GM23338 (cell line): Measurements from ENCODE around the gene TRIM56. TPM values are rescaled to one million over a fixed set of nuclear protein-coding genes. Genes with fewer than 3 reads are reported as not detected.

ENCODE experiments used
- ATAC-seq: fragments of 200-7000 bp; cut with Tn5 transposase; 3 replicates; pipeline ENCODE4 v1.9.1; 2020
- DNase-seq: peaks from one replicate; pipeline ENCODE4 v3.0.0-alpha.2; 2015; ENCODE audit warnings: low spot score
- H2AFZ ChIP-seq: fragments of 200-600 bp; sonication (generic); 2 replicates; pipeline ENCODE4 v1.8.0; 2016; ENCODE audit warnings: antibody characterized with exemption, mild to moderate bottlenecking, moderate library complexity
- H3F3A ChIP-seq: fragments of 200-600 bp; sonication (generic); replicated peaks from 2 replicates; pipeline ENCODE4 v1.8.0; 2017; ENCODE audit warnings: antibody characterized with exemption, mixed run types, low read depth
- H3K27ac ChIP-seq: fragments of 200-600 bp; sonication (generic); 2 replicates; pipeline ENCODE4 v1.6.1; 2016; ENCODE audit warnings: low read depth
- H3K27me3 ChIP-seq: fragments of 200-600 bp; sonication (generic); 2 replicates; pipeline ENCODE4 v1.8.0; 2016; ENCODE audit warnings: mild to moderate bottlenecking, mixed run types, moderate library complexity; ENCODE audit not compliant: insufficient read depth
- H3K36me3 ChIP-seq: fragments of 200-600 bp; sonication (generic); 2 replicates; pipeline ENCODE4 v1.8.0; 2016; ENCODE audit warnings: mild to moderate bottlenecking; ENCODE audit not compliant: insufficient read depth
- H3K4me1 ChIP-seq: fragments of 200-600 bp; sonication (generic); 2 replicates; pipeline ENCODE4 v1.8.0; 2016; ENCODE audit warnings: mild to moderate bottlenecking, moderate library complexity; ENCODE audit not compliant: insufficient read depth
- H3K4me2 ChIP-seq: fragments of 200-600 bp; sonication (generic); 2 replicates; pipeline ENCODE4 v1.7.1; 2017; ENCODE audit warnings: mixed run types
- H3K4me3 ChIP-seq: fragments of 200-600 bp; sonication (generic); 2 replicates; pipeline ENCODE4 v1.6.1; 2016; ENCODE audit warnings: mixed run types
- H3K79me2 ChIP-seq: fragments of 200-600 bp; sonication (generic); replicated peaks from 2 replicates; pipeline ENCODE4 v1.8.0; 2017; ENCODE audit warnings: mild to moderate bottlenecking; ENCODE audit not compliant: insufficient read depth
- H3K9me2 ChIP-seq: fragments of 200-600 bp; sonication (generic); 2 replicates; pipeline ENCODE4 v1.8.0; 2017; ENCODE audit not compliant: insufficient read depth
- H4K20me1 ChIP-seq: fragments of 200-600 bp; sonication (generic); replicated peaks from 2 replicates; pipeline ENCODE4 v1.8.0; 2017; ENCODE audit warnings: mild to moderate bottlenecking; ENCODE audit not compliant: insufficient read depth
- H3K27ac Mint-ChIP-seq: 2 replicates; pipeline ENCODE4 v1.8.0; 2020; ENCODE audit warnings: inconsistent platforms, mild to moderate bottlenecking, moderate library complexity, mixed read lengths
- H3K27me3 Mint-ChIP-seq: 3 replicates; pipeline ENCODE4 v1.8.0; 2022; ENCODE audit warnings: low read depth, mild to moderate bottlenecking, moderate library complexity, mixed read lengths, inconsistent platforms; ENCODE audit not compliant: insufficient read depth, poor library complexity
- H3K36me3 Mint-ChIP-seq: 3 replicates; pipeline ENCODE4 v1.8.0; 2021; ENCODE audit warnings: low read depth, mild to moderate bottlenecking, inconsistent platforms, moderate library complexity, mixed read lengths
- H3K4me1 Mint-ChIP-seq: 3 replicates; pipeline ENCODE4 v1.8.0; 2020; ENCODE audit warnings: mild to moderate bottlenecking, inconsistent platforms, mixed read lengths
- H3K4me3 Mint-ChIP-seq: 3 replicates; pipeline ENCODE4 v1.8.0; 2021; ENCODE audit warnings: moderate library complexity, mild to moderate bottlenecking, inconsistent platforms, mixed read lengths
- H3K9me3 Mint-ChIP-seq: 3 replicates; pipeline ENCODE4 v1.8.0; 2020; ENCODE audit warnings: moderate library complexity, mild to moderate bottlenecking, inconsistent platforms, mixed read lengths
- CREB1 ChIP-seq: fragments of 250-450 bp; sonication (Bioruptor Pico); IDR thresholded peaks from 2 replicates; pipeline ENCODE4 v1.5.0; 2020; ENCODE audit warnings: low read depth, mild to moderate bottlenecking, moderate library complexity
- EZH2 ChIP-seq: fragments of 200-600 bp; sonication (generic); IDR thresholded peaks from one replicate; pipeline ENCODE4 v1.8.0; 2017; ENCODE audit warnings: antibody characterized with exemption, mild to moderate bottlenecking, low read depth; ENCODE audit not compliant: unreplicated experiment
- EZH2phosphoT487 ChIP-seq: fragments of 200-600 bp; sonication (generic); IDR thresholded peaks from one replicate; pipeline ENCODE4 v1.8.1; 2018; ENCODE audit warnings: antibody characterized with exemption; ENCODE audit not compliant: unreplicated experiment
- JUNB ChIP-seq: IDR thresholded peaks from one replicate; pipeline ENCODE4 v1.6.1; 2016; ENCODE audit warnings: antibody characterized with exemption; ENCODE audit not compliant: unreplicated experiment
- POLR2AphosphoS5 ChIP-seq: IDR thresholded peaks from 2 replicates; pipeline ENCODE4 v1.6.1; 2016; ENCODE audit warnings: antibody characterized with exemption, low read depth
- STAT1 ChIP-seq: IDR thresholded peaks from one replicate; pipeline ENCODE4 v1.6.1; 2016; ENCODE audit warnings: antibody characterized with exemption; ENCODE audit not compliant: unreplicated experiment
- ZNF114 ChIP-seq: fragments of 250-450 bp; sonication (Bioruptor Pico); IDR thresholded peaks from 2 replicates; pipeline ENCODE4 v1.5.0; 2020; ENCODE audit warnings: mild to moderate bottlenecking, moderate library complexity
- ZNF331 ChIP-seq: fragments of 250-450 bp; sonication (Bioruptor Pico); IDR thresholded peaks from 2 replicates; pipeline ENCODE4 v1.5.0; 2020; ENCODE audit warnings: low read depth, mild to moderate bottlenecking, moderate library complexity
- polyA plus RNA-seq: library from polyadenylated mRNA; unstranded; fragments of >200 nt; fragmentation: Nextera tagmentation; extraction: Ambion mirVana; gene quantifications from 2 replicates; pipeline ENCODE4 v1.2.1, GENCODE V29; 2016
- total RNA-seq: library from RNA; depleted of rRNA; stranded (reverse); fragments of >200 nt; shearing (Covaris generic); gene quantifications from 2 replicates; pipeline ENCODE4 v1.2.3, GENCODE V29; 2014
- TF ChIP-seq, protein P1 (sequence below): IDR thresholded peaks from 2 replicates; pipeline ENCODE4 v1.6.1; 2016; ENCODE audit warnings: antibody characterized with exemption
- TF ChIP-seq, protein P2 (sequence below): IDR thresholded peaks from one replicate; pipeline ENCODE4 v1.6.1; 2018; ENCODE audit warnings: antibody characterized with exemption; ENCODE audit not compliant: unreplicated experiment
- TF ChIP-seq, protein P3 (sequence below): fragments of 250-450 bp; sonication (Bioruptor Pico); IDR thresholded peaks from 2 replicates; pipeline ENCODE4 v1.5.0; 2020; ENCODE audit warnings: mild to moderate bottlenecking, moderate library complexity
- TF ChIP-seq, protein P4 (sequence below), 2 experiments: fragments of 200-600 bp in 1 of 2; sonication (generic) in 1 of 2; conservative IDR thresholded peaks; 2 replicates each; pipeline versions ENCODE4 v1.5.1 to v1.6.1; 2016 to 2017; ENCODE audit warnings: antibody characterized with exemption in 2 of 2, low read depth in 2 of 2, mild to moderate bottlenecking in 2 of 2, moderate library complexity in 1 of 2

TRIM56 gene
- total and polyA plus RNA-seq, 2 experiments from 2014 or later, result 10.0 to 15.7 TPM

DNA sequence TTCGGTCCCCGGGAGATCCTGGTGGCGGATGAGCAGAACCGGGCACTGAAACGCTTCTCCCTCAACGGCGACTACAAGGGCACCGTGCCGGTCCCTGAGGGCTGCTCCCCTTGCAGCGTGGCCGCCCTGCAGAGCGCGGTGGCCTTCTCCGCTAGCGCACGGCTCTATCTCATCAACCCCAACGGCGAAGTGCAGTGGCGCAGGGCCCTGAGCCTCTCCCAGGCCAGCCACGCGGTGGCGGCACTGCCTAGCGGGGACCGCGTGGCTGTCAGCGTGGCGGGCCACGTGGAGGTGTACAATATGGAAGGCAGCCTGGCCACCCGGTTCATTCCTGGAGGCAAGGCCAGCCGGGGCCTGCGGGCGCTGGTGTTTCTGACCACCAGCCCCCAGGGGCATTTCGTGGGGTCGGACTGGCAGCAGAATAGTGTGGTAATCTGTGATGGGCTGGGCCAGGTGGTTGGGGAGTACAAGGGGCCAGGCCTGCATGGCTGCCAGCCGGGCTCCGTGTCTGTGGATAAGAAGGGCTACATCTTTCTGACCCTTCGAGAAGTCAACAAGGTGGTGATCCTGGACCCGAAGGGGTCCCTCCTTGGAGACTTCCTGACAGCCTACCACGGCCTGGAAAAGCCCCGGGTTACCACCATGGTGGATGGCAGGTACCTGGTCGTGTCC is 3.7 kb downstream of the TRIM56 start:
- Mint-ChIP-seq H3K4me3 (no peak overlapping the region), H3K36me3 (peaks cover 43% of the 10 kb centered on the region), H3K4me1 (peaks cover 16% of the 10 kb centered on the region), H3K9me3 (peaks cover 22% of the 10 kb centered on the region), H3K27me3 (peaks cover 7% of the 10 kb centered on the region), H3K27ac (no peak overlapping the region)
- H3K9me2 ChIP-seq, result no peaks in the 10 kb centered on the region
- H3F3A ChIP-seq, result peaks cover 11% of the 10 kb centered on the region; the same call in 1 of the 2 replicates
- no peaks in the 10 kb centered on the region for H3K79me2 ChIP-seq
- no peak overlapping the region for H2AFZ ChIP-seq
- H4K20me1 ChIP-seq, result no peaks in the 10 kb centered on the region
- DNase-seq, result no peak
- no peaks in the 10 kb centered on the region for H3K36me3 ChIP-seq
- H3K4me1 ChIP-seq, result peaks cover 8% of the 10 kb centered on the region
- no peak overlapping the region for H3K27ac ChIP-seq
- no peak overlapping the region for H3K4me2 ChIP-seq
- ATAC-seq, result no peak
- TF ChIP-seq, protein P1, sequence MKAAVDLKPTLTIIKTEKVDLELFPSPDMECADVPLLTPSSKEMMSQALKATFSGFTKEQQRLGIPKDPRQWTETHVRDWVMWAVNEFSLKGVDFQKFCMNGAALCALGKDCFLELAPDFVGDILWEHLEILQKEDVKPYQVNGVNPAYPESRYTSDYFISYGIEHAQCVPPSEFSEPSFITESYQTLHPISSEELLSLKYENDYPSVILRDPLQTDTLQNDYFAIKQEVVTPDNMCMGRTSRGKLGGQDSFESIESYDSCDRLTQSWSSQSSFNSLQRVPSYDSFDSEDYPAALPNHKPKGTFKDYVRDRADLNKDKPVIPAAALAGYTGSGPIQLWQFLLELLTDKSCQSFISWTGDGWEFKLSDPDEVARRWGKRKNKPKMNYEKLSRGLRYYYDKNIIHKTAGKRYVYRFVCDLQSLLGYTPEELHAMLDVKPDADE, result no peak
- TF ChIP-seq EZH2, result no peak
- TF ChIP-seq, protein P2, sequence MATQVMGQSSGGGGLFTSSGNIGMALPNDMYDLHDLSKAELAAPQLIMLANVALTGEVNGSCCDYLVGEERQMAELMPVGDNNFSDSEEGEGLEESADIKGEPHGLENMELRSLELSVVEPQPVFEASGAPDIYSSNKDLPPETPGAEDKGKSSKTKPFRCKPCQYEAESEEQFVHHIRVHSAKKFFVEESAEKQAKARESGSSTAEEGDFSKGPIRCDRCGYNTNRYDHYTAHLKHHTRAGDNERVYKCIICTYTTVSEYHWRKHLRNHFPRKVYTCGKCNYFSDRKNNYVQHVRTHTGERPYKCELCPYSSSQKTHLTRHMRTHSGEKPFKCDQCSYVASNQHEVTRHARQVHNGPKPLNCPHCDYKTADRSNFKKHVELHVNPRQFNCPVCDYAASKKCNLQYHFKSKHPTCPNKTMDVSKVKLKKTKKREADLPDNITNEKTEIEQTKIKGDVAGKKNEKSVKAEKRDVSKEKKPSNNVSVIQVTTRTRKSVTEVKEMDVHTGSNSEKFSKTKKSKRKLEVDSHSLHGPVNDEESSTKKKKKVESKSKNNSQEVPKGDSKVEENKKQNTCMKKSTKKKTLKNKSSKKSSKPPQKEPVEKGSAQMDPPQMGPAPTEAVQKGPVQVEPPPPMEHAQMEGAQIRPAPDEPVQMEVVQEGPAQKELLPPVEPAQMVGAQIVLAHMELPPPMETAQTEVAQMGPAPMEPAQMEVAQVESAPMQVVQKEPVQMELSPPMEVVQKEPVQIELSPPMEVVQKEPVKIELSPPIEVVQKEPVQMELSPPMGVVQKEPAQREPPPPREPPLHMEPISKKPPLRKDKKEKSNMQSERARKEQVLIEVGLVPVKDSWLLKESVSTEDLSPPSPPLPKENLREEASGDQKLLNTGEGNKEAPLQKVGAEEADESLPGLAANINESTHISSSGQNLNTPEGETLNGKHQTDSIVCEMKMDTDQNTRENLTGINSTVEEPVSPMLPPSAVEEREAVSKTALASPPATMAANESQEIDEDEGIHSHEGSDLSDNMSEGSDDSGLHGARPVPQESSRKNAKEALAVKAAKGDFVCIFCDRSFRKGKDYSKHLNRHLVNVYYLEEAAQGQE, result no peak
- TF ChIP-seq CREB1 (CRISPR knock-in tag), result no peak
- TF ChIP-seq POLR2AphosphoS5, result no peak
- TF ChIP-seq EZH2phosphoT487, result no peak
- no peak for TF ChIP-seq ZNF331
- no peak for TF ChIP-seq JUNB
- no peak for TF ChIP-seq ZNF114
- TF ChIP-seq, protein P3, sequence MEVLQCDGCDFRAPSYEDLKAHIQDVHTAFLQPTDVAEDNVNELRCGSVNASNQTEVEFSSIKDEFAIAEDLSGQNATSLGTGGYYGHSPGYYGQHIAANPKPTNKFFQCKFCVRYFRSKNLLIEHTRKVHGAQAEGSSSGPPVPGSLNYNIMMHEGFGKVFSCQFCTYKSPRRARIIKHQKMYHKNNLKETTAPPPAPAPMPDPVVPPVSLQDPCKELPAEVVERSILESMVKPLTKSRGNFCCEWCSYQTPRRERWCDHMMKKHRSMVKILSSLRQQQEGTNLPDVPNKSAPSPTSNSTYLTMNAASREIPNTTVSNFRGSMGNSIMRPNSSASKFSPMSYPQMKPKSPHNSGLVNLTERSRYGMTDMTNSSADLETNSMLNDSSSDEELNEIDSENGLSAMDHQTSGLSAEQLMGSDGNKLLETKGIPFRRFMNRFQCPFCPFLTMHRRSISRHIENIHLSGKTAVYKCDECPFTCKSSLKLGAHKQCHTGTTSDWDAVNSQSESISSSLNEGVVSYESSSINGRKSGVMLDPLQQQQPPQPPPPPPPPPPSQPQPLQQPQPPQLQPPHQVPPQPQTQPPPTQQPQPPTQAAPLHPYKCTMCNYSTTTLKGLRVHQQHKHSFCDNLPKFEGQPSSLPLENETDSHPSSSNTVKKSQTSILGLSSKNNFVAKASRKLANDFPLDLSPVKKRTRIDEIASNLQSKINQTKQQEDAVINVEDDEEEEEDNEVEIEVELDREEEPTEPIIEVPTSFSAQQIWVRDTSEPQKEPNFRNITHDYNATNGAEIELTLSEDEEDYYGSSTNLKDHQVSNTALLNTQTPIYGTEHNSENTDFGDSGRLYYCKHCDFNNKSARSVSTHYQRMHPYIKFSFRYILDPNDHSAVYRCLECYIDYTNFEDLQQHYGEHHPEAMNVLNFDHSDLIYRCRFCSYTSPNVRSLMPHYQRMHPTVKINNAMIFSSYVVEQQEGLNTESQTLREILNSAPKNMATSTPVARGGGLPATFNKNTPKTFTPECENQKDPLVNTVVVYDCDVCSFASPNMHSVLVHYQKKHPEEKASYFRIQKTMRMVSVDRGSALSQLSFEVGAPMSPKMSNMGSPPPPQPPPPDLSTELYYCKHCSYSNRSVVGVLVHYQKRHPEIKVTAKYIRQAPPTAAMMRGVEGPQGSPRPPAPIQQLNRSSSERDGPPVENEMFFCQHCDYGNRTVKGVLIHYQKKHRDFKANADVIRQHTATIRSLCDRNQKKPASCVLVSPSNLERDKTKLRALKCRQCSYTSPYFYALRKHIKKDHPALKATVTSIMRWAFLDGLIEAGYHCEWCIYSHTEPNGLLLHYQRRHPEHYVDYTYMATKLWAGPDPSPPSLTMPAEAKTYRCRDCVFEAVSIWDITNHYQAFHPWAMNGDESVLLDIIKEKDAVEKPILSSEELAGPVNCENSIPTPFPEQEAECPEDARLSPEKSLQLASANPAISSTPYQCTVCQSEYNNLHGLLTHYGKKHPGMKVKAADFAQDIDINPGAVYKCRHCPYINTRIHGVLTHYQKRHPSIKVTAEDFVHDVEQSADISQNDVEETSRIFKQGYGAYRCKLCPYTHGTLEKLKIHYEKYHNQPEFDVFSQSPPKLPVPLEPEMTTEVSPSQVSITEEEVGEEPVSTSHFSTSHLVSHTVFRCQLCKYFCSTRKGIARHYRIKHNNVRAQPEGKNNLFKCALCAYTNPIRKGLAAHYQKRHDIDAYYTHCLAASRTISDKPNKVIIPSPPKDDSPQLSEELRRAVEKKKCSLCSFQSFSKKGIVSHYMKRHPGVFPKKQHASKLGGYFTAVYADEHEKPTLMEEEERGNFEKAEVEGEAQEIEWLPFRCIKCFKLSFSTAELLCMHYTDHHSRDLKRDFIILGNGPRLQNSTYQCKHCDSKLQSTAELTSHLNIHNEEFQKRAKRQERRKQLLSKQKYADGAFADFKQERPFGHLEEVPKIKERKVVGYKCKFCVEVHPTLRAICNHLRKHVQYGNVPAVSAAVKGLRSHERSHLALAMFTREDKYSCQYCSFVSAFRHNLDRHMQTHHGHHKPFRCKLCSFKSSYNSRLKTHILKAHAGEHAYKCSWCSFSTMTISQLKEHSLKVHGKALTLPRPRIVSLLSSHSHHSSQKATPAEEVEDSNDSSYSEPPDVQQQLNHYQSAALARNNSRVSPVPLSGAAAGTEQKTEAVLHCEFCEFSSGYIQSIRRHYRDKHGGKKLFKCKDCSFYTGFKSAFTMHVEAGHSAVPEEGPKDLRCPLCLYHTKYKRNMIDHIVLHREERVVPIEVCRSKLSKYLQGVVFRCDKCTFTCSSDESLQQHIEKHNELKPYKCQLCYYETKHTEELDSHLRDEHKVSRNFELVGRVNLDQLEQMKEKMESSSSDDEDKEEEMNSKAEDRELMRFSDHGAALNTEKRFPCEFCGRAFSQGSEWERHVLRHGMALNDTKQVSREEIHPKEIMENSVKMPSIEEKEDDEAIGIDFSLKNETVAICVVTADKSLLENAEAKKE (CRISPR knock-in tag), result no peak
- no peak for TF ChIP-seq STAT1
- TF ChIP-seq, protein P4, sequence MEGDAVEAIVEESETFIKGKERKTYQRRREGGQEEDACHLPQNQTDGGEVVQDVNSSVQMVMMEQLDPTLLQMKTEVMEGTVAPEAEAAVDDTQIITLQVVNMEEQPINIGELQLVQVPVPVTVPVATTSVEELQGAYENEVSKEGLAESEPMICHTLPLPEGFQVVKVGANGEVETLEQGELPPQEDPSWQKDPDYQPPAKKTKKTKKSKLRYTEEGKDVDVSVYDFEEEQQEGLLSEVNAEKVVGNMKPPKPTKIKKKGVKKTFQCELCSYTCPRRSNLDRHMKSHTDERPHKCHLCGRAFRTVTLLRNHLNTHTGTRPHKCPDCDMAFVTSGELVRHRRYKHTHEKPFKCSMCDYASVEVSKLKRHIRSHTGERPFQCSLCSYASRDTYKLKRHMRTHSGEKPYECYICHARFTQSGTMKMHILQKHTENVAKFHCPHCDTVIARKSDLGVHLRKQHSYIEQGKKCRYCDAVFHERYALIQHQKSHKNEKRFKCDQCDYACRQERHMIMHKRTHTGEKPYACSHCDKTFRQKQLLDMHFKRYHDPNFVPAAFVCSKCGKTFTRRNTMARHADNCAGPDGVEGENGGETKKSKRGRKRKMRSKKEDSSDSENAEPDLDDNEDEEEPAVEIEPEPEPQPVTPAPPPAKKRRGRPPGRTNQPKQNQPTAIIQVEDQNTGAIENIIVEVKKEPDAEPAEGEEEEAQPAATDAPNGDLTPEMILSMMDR (conservative IDR thresholded peaks at IDR 0.05; ENCODE audit: low read depth in 2 of 2), result no peak
- no peaks in the 10 kb centered on the region for H3K27me3 ChIP-seq
- no peak overlapping the region for H3K4me3 ChIP-seq
